GM23338 (cell line): Measurements from ENCODE around the gene DENND2A. TPM values are rescaled to one million over a fixed set of nuclear protein-coding genes. Genes with fewer than 3 reads are reported as not detected.

Source experiments
- ATAC-seq: fragments of 200-7000 bp; cut with Tn5 transposase; 3 replicates; pipeline ENCODE4 v1.9.1; 2020
- DNase-seq: peaks from one replicate; pipeline ENCODE4 v3.0.0-alpha.2; 2015; ENCODE audit warnings: low spot score
- H2AFZ ChIP-seq: fragments of 200-600 bp; sonication (generic); 2 replicates; pipeline ENCODE4 v1.8.0; 2016; ENCODE audit warnings: antibody characterized with exemption, mild to moderate bottlenecking, moderate library complexity
- H3F3A ChIP-seq: fragments of 200-600 bp; sonication (generic); replicated peaks from 2 replicates; pipeline ENCODE4 v1.8.0; 2017; ENCODE audit warnings: antibody characterized with exemption, mixed run types, low read depth
- H3K27ac ChIP-seq: fragments of 200-600 bp; sonication (generic); 2 replicates; pipeline ENCODE4 v1.6.1; 2016; ENCODE audit warnings: low read depth
- H3K27me3 ChIP-seq: fragments of 200-600 bp; sonication (generic); 2 replicates; pipeline ENCODE4 v1.8.0; 2016; ENCODE audit warnings: mild to moderate bottlenecking, mixed run types, moderate library complexity; ENCODE audit not compliant: insufficient read depth
- H3K36me3 ChIP-seq: fragments of 200-600 bp; sonication (generic); 2 replicates; pipeline ENCODE4 v1.8.0; 2016; ENCODE audit warnings: mild to moderate bottlenecking; ENCODE audit not compliant: insufficient read depth
- H3K4me1 ChIP-seq: fragments of 200-600 bp; sonication (generic); 2 replicates; pipeline ENCODE4 v1.8.0; 2016; ENCODE audit warnings: mild to moderate bottlenecking, moderate library complexity; ENCODE audit not compliant: insufficient read depth
- H3K4me2 ChIP-seq: fragments of 200-600 bp; sonication (generic); 2 replicates; pipeline ENCODE4 v1.7.1; 2017; ENCODE audit warnings: mixed run types
- H3K4me3 ChIP-seq: fragments of 200-600 bp; sonication (generic); 2 replicates; pipeline ENCODE4 v1.6.1; 2016; ENCODE audit warnings: mixed run types
- H3K79me2 ChIP-seq: fragments of 200-600 bp; sonication (generic); replicated peaks from 2 replicates; pipeline ENCODE4 v1.8.0; 2017; ENCODE audit warnings: mild to moderate bottlenecking; ENCODE audit not compliant: insufficient read depth
- H3K9me2 ChIP-seq: fragments of 200-600 bp; sonication (generic); 2 replicates; pipeline ENCODE4 v1.8.0; 2017; ENCODE audit not compliant: insufficient read depth
- H4K20me1 ChIP-seq: fragments of 200-600 bp; sonication (generic); replicated peaks from 2 replicates; pipeline ENCODE4 v1.8.0; 2017; ENCODE audit warnings: mild to moderate bottlenecking; ENCODE audit not compliant: insufficient read depth
- H3K27ac Mint-ChIP-seq: 2 replicates; pipeline ENCODE4 v1.8.0; 2020; ENCODE audit warnings: inconsistent platforms, mild to moderate bottlenecking, moderate library complexity, mixed read lengths
- H3K27me3 Mint-ChIP-seq: 3 replicates; pipeline ENCODE4 v1.8.0; 2022; ENCODE audit warnings: low read depth, mild to moderate bottlenecking, moderate library complexity, mixed read lengths, inconsistent platforms; ENCODE audit not compliant: insufficient read depth, poor library complexity
- H3K36me3 Mint-ChIP-seq: 3 replicates; pipeline ENCODE4 v1.8.0; 2021; ENCODE audit warnings: low read depth, mild to moderate bottlenecking, inconsistent platforms, moderate library complexity, mixed read lengths
- H3K4me1 Mint-ChIP-seq: 3 replicates; pipeline ENCODE4 v1.8.0; 2020; ENCODE audit warnings: mild to moderate bottlenecking, inconsistent platforms, mixed read lengths
- H3K4me3 Mint-ChIP-seq: 3 replicates; pipeline ENCODE4 v1.8.0; 2021; ENCODE audit warnings: moderate library complexity, mild to moderate bottlenecking, inconsistent platforms, mixed read lengths
- H3K9me3 Mint-ChIP-seq: 3 replicates; pipeline ENCODE4 v1.8.0; 2020; ENCODE audit warnings: moderate library complexity, mild to moderate bottlenecking, inconsistent platforms, mixed read lengths
- POLR2AphosphoS5 ChIP-seq: IDR thresholded peaks from 2 replicates; pipeline ENCODE4 v1.6.1; 2016; ENCODE audit warnings: antibody characterized with exemption, low read depth
- STAT1 ChIP-seq: IDR thresholded peaks from one replicate; pipeline ENCODE4 v1.6.1; 2016; ENCODE audit warnings: antibody characterized with exemption; ENCODE audit not compliant: unreplicated experiment
- ZNF331 ChIP-seq: fragments of 250-450 bp; sonication (Bioruptor Pico); IDR thresholded peaks from 2 replicates; pipeline ENCODE4 v1.5.0; 2020; ENCODE audit warnings: low read depth, mild to moderate bottlenecking, moderate library complexity
- polyA plus RNA-seq: library from polyadenylated mRNA; unstranded; fragments of >200 nt; fragmentation: Nextera tagmentation; extraction: Ambion mirVana; gene quantifications from 2 replicates; pipeline ENCODE4 v1.2.1, GENCODE V29; 2016
- total RNA-seq: library from RNA; depleted of rRNA; stranded (reverse); fragments of >200 nt; shearing (Covaris generic); gene quantifications from 2 replicates; pipeline ENCODE4 v1.2.3, GENCODE V29; 2014
- TF ChIP-seq, protein P1 (sequence below): IDR thresholded peaks from 2 replicates; pipeline ENCODE4 v1.6.1; 2016; ENCODE audit warnings: antibody characterized with exemption
- TF ChIP-seq, protein P2 (sequence below): fragments of 250-450 bp; sonication (Bioruptor Pico); IDR thresholded peaks from 2 replicates; pipeline ENCODE4 v1.5.0; 2020; ENCODE audit warnings: mild to moderate bottlenecking, moderate library complexity
- TF ChIP-seq, protein P3 (sequence below): IDR thresholded peaks from one replicate; pipeline ENCODE4 v1.6.1; 2018; ENCODE audit warnings: antibody characterized with exemption; ENCODE audit not compliant: unreplicated experiment
- TF ChIP-seq, protein P4 (sequence below), 2 experiments: fragments of 200-600 bp in 1 of 2; sonication (generic) in 1 of 2; conservative IDR thresholded peaks; 2 replicates each; pipeline versions ENCODE4 v1.5.1 to v1.6.1; 2016 to 2017; ENCODE audit warnings: antibody characterized with exemption in 2 of 2, low read depth in 2 of 2, mild to moderate bottlenecking in 2 of 2, moderate library complexity in 1 of 2

Gene DENND2A
- total and polyA plus RNA-seq, 2 experiments from 2014 or later, result 1.7 to 5.6 TPM

DNA sequence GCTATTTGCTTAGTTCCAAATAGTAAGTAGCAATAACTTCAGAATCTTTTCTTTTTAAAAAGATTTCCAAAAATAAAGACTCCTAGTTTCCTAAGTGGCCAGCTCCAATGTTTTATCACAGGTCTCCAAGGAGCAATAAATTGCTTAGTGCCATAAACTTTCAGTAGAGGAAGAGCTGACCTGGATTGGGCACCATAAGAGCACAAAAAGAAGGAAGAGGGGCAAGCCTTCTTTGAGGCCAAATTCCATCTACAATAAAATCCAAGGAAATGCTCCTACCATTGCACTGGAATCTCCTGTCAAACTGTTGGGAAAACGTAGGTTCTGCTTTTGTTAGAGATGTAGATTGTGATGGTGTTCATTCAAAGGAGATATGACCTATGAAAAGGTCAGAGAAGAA lies 64.0 kb downstream of the DENND2A start:
- TF ChIP-seq, protein P1, sequence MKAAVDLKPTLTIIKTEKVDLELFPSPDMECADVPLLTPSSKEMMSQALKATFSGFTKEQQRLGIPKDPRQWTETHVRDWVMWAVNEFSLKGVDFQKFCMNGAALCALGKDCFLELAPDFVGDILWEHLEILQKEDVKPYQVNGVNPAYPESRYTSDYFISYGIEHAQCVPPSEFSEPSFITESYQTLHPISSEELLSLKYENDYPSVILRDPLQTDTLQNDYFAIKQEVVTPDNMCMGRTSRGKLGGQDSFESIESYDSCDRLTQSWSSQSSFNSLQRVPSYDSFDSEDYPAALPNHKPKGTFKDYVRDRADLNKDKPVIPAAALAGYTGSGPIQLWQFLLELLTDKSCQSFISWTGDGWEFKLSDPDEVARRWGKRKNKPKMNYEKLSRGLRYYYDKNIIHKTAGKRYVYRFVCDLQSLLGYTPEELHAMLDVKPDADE, result no peak
- TF ChIP-seq POLR2AphosphoS5, result no peak
- Histone ChIP-seq H3K27ac (no peak overlapping the region), H2AFZ (no peak overlapping the region), H3F3A (no peaks in the 10 kb centered on the region), H3K27me3 (no peaks in the 10 kb centered on the region), H3K4me2 (no peak overlapping the region), H3K36me3 (no peaks in the 10 kb centered on the region), H3K9me2 (no peaks in the 10 kb centered on the region), H4K20me1 (no peaks in the 10 kb centered on the region), H3K4me1 (no peaks in the 10 kb centered on the region), H3K79me2 (no peaks in the 10 kb centered on the region), H3K4me3 (no peak overlapping the region)
- no peak overlapping the region for H3K4me3 Mint-ChIP-seq
- no peak overlapping the region for H3K27ac Mint-ChIP-seq
- DNase-seq (no peak), ATAC-seq (no peak)
- no peaks in the 10 kb centered on the region for H3K9me3 Mint-ChIP-seq
- H3K4me1 Mint-ChIP-seq, result no peaks in the 10 kb centered on the region
- no peaks in the 10 kb centered on the region for H3K36me3 Mint-ChIP-seq
- H3K27me3 Mint-ChIP-seq, result no peaks in the 10 kb centered on the region

DNA sequence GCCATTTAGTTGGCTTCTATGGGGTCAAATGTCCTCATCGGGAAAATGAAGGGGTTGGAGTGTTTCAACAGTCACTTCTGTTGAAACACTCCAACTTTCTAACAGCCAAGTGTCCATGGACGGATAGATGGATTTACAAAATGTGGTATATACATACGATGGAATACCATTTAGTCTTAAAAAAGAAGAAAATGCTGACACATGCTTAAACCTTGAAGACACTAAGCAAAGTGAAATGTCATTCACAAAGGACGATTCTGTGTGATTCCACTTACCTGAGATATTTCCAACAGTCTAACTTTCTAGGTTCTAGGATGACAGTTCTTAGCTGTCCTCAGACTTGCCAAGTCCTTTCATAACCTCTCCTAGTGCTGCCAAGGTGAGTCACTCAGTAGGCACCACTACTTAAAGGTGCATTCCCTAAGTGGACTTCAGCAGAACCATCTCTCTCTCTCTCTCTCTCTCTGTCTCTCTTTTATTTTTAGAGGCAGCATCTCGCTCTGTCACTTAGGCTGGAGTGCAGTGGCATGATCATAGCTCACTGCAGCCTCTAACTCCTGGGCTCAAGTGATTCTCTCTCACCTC lies 69.0 kb downstream of the DENND2A start:
- H4K20me1 ChIP-seq, result no peaks in the 10 kb centered on the region
- no peaks in the 10 kb centered on the region for H3K79me2 ChIP-seq
- Mint-ChIP-seq H3K36me3 (no peaks in the 10 kb centered on the region; the same call in 2 of the 3 replicates), H3K9me3 (no peaks in the 10 kb centered on the region), H3K4me3 (no peak overlapping the region), H3K27ac (no peak overlapping the region; the same call in 1 of the 2 replicates), H3K27me3 (peaks cover 4% of the 10 kb centered on the region), H3K4me1 (no peaks in the 10 kb centered on the region)
- H3K4me2 ChIP-seq, result no peak overlapping the region
- no peak for DNase-seq
- no peak overlapping the region for H3K27ac ChIP-seq
- H2AFZ ChIP-seq, result no peak overlapping the region
- no peak overlapping the region for H3K4me3 ChIP-seq
- no peaks in the 10 kb centered on the region for H3K27me3 ChIP-seq
- no peaks in the 10 kb centered on the region for H3K36me3 ChIP-seq
- H3F3A ChIP-seq, result no peaks in the 10 kb centered on the region
- ATAC-seq, result no peak
- H3K4me1 ChIP-seq, result no peaks in the 10 kb centered on the region
- no peaks in the 10 kb centered on the region for H3K9me2 ChIP-seq
- TF ChIP-seq, protein P1, result no peak
- TF ChIP-seq POLR2AphosphoS5, result no peak
- no peak for TF ChIP-seq STAT1
- TF ChIP-seq, protein P2, sequence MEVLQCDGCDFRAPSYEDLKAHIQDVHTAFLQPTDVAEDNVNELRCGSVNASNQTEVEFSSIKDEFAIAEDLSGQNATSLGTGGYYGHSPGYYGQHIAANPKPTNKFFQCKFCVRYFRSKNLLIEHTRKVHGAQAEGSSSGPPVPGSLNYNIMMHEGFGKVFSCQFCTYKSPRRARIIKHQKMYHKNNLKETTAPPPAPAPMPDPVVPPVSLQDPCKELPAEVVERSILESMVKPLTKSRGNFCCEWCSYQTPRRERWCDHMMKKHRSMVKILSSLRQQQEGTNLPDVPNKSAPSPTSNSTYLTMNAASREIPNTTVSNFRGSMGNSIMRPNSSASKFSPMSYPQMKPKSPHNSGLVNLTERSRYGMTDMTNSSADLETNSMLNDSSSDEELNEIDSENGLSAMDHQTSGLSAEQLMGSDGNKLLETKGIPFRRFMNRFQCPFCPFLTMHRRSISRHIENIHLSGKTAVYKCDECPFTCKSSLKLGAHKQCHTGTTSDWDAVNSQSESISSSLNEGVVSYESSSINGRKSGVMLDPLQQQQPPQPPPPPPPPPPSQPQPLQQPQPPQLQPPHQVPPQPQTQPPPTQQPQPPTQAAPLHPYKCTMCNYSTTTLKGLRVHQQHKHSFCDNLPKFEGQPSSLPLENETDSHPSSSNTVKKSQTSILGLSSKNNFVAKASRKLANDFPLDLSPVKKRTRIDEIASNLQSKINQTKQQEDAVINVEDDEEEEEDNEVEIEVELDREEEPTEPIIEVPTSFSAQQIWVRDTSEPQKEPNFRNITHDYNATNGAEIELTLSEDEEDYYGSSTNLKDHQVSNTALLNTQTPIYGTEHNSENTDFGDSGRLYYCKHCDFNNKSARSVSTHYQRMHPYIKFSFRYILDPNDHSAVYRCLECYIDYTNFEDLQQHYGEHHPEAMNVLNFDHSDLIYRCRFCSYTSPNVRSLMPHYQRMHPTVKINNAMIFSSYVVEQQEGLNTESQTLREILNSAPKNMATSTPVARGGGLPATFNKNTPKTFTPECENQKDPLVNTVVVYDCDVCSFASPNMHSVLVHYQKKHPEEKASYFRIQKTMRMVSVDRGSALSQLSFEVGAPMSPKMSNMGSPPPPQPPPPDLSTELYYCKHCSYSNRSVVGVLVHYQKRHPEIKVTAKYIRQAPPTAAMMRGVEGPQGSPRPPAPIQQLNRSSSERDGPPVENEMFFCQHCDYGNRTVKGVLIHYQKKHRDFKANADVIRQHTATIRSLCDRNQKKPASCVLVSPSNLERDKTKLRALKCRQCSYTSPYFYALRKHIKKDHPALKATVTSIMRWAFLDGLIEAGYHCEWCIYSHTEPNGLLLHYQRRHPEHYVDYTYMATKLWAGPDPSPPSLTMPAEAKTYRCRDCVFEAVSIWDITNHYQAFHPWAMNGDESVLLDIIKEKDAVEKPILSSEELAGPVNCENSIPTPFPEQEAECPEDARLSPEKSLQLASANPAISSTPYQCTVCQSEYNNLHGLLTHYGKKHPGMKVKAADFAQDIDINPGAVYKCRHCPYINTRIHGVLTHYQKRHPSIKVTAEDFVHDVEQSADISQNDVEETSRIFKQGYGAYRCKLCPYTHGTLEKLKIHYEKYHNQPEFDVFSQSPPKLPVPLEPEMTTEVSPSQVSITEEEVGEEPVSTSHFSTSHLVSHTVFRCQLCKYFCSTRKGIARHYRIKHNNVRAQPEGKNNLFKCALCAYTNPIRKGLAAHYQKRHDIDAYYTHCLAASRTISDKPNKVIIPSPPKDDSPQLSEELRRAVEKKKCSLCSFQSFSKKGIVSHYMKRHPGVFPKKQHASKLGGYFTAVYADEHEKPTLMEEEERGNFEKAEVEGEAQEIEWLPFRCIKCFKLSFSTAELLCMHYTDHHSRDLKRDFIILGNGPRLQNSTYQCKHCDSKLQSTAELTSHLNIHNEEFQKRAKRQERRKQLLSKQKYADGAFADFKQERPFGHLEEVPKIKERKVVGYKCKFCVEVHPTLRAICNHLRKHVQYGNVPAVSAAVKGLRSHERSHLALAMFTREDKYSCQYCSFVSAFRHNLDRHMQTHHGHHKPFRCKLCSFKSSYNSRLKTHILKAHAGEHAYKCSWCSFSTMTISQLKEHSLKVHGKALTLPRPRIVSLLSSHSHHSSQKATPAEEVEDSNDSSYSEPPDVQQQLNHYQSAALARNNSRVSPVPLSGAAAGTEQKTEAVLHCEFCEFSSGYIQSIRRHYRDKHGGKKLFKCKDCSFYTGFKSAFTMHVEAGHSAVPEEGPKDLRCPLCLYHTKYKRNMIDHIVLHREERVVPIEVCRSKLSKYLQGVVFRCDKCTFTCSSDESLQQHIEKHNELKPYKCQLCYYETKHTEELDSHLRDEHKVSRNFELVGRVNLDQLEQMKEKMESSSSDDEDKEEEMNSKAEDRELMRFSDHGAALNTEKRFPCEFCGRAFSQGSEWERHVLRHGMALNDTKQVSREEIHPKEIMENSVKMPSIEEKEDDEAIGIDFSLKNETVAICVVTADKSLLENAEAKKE (CRISPR knock-in tag), result no peak
- TF ChIP-seq, protein P3, sequence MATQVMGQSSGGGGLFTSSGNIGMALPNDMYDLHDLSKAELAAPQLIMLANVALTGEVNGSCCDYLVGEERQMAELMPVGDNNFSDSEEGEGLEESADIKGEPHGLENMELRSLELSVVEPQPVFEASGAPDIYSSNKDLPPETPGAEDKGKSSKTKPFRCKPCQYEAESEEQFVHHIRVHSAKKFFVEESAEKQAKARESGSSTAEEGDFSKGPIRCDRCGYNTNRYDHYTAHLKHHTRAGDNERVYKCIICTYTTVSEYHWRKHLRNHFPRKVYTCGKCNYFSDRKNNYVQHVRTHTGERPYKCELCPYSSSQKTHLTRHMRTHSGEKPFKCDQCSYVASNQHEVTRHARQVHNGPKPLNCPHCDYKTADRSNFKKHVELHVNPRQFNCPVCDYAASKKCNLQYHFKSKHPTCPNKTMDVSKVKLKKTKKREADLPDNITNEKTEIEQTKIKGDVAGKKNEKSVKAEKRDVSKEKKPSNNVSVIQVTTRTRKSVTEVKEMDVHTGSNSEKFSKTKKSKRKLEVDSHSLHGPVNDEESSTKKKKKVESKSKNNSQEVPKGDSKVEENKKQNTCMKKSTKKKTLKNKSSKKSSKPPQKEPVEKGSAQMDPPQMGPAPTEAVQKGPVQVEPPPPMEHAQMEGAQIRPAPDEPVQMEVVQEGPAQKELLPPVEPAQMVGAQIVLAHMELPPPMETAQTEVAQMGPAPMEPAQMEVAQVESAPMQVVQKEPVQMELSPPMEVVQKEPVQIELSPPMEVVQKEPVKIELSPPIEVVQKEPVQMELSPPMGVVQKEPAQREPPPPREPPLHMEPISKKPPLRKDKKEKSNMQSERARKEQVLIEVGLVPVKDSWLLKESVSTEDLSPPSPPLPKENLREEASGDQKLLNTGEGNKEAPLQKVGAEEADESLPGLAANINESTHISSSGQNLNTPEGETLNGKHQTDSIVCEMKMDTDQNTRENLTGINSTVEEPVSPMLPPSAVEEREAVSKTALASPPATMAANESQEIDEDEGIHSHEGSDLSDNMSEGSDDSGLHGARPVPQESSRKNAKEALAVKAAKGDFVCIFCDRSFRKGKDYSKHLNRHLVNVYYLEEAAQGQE, result no peak
- TF ChIP-seq, protein P4, sequence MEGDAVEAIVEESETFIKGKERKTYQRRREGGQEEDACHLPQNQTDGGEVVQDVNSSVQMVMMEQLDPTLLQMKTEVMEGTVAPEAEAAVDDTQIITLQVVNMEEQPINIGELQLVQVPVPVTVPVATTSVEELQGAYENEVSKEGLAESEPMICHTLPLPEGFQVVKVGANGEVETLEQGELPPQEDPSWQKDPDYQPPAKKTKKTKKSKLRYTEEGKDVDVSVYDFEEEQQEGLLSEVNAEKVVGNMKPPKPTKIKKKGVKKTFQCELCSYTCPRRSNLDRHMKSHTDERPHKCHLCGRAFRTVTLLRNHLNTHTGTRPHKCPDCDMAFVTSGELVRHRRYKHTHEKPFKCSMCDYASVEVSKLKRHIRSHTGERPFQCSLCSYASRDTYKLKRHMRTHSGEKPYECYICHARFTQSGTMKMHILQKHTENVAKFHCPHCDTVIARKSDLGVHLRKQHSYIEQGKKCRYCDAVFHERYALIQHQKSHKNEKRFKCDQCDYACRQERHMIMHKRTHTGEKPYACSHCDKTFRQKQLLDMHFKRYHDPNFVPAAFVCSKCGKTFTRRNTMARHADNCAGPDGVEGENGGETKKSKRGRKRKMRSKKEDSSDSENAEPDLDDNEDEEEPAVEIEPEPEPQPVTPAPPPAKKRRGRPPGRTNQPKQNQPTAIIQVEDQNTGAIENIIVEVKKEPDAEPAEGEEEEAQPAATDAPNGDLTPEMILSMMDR (conservative IDR thresholded peaks at IDR 0.05; ENCODE audit: low read depth in 2 of 2), result no peak
- no peak for TF ChIP-seq ZNF331 (CRISPR knock-in tag)
